AG04450 (cell line): ENCODE data around the gene SGSH. TPM values are rescaled to one million over a fixed set of nuclear protein-coding genes. Genes with fewer than 3 reads are reported as not detected.

ENCODE experiments used
- CTCF ChIA-PET: fragments of 300-600, 350-600 bp; formaldehyde crosslinking; extraction: SDS; loops from one replicate; lab custom pipeline; 2022; ENCODE audit warnings: antibody characterized with exemption, inconsistent platforms; lab: Charles Lee
- POLR2A ChIA-PET: fragments of 350-600 bp; formaldehyde crosslinking; extraction: SDS; loops from one replicate; lab custom pipeline; 2021; ENCODE audit warnings: antibody characterized with exemption, inconsistent platforms; lab: Yijun Ruan, JAX
- DNase-seq: peaks from one replicate; pipeline ENCODE4 v3.0.0-alpha.2; 2011; ENCODE audit warnings: low read depth, low spot score
- H3K27ac ChIP-seq: one replicate; pipeline ENCODE4 v1.5.1; 2012; ENCODE audit warnings: low read depth, low read length, control low read depth
- H3K27me3 ChIP-seq: one replicate; pipeline ENCODE4 v1.6.0; 2012; ENCODE audit warnings: low read length; ENCODE audit not compliant: control insufficient read depth, insufficient read depth
- H3K4me3 ChIP-seq: 2 replicates; pipeline ENCODE4 v1.5.1; 2011; ENCODE audit warnings: mild to moderate bottlenecking, low read depth, low read length, control low read depth
- H3K9me3 ChIP-seq: 2 replicates; pipeline ENCODE4 v1.5.1; 2012; ENCODE audit warnings: low read length; ENCODE audit not compliant: control insufficient read depth, insufficient read depth
- CTCF ChIP-seq: IDR thresholded peaks from 2 replicates; pipeline ENCODE4 v1.5.1; 2011; ENCODE audit warnings: low read depth, low read length, control low read depth, inconsistent platforms
- polyA plus RNA-seq: library from polyadenylated mRNA; depleted of rRNA; stranded (reverse); fragments of >200 nt; gene quantifications from 2 replicates; pipeline ENCODE4 v1.2.3, GENCODE V29; 2011

The SGSH gene
- polyA plus RNA-seq, 1 experiment, result 39.9 TPM

GRCh38 chr17:80265205-80266068 is 45.3 kb upstream of the SGSH start:
- Histone ChIP-seq H3K9me3 (no peaks in the 10 kb centered on the region; the same call in 1 of the 2 replicates), H3K27me3 (no peaks in the 10 kb centered on the region), H3K27ac (no peak overlapping the region), H3K4me3 (no peak overlapping the region)
- TF ChIP-seq CTCF, result no peak
- CTCF ChIA-PET, result interaction anchor here (0.6 kb wide), 1 partner anchor 43 kb away, joined by 3 read pairs; no protein-coding TSS in a partner anchor
- DNase-seq, result no peak
- POLR2A ChIA-PET, result interaction anchor here (0.7 kb wide), 1 partner anchor 119 kb away, joined by 4 read pairs; no protein-coding TSS in a partner anchor

GRCh38 chr17:80264205-80265075 is 44.3 kb upstream of the SGSH start:
- no peak overlapping the region for H3K27ac ChIP-seq
- no peaks in the 10 kb centered on the region; the same call in 1 of the 2 replicates for H3K9me3 ChIP-seq
- H3K4me3 ChIP-seq, result no peak overlapping the region; the same call in 1 of the 2 replicates
- CTCF ChIA-PET, result interaction anchor here (0.6 to 1.3 kb wide), 2 partner anchors 42 to 163 kb away, joined by 3 to 4 read pairs; partner anchors contain the start of gene GAA
- POLR2A ChIA-PET, result interaction anchor here (1.1 kb wide), 1 partner anchor 119 kb away, joined by 3 read pairs; no protein-coding TSS in a partner anchor
- no peaks in the 10 kb centered on the region for H3K27me3 ChIP-seq
- no peak for DNase-seq
- no peak for TF ChIP-seq CTCF

- Histone ChIP-seq H3K27me3 (no peaks in the 10 kb centered on the region), H3K9me3 (no peaks in the 10 kb centered on the region; the same call in 1 of the 2 replicates), H3K27ac (peak overlapping the region; percentile 47), H3K4me3 (peak overlapping the region; percentile 46)
- ChIA-PET CTCF (interaction anchor here (1.0 to 1.3 kb wide), 2 partner anchors 45 to 162 kb away, joined by 4 read pairs; partner anchors contain the start of gene GAA), POLR2A (interaction anchor here (0.6 to 1.1 kb wide), 3 partner anchors 22 to 1330 kb away, joined by 3 to 7 read pairs (median 3); no protein-coding TSS in a partner anchor)
- peak; percentile 78 for DNase-seq
- peak; percentile 29 for TF ChIP-seq CTCF
Observed at GRCh38 chr17:80263253-80264204, 43.4 kb upstream of the SGSH start.

- no peaks in the 10 kb centered on the region for H3K27me3 ChIP-seq
- H3K9me3 ChIP-seq, result no peaks in the 10 kb centered on the region; the same call in 1 of the 2 replicates
- peak overlapping the region; percentile 31 for H3K27ac ChIP-seq
- POLR2A ChIA-PET, result interaction anchor here (0.6 kb wide), 1 partner anchor 169 kb away, joined by 8 read pairs; no protein-coding TSS in a partner anchor
- DNase-seq, result no peak
- TF ChIP-seq CTCF, result no peak
- CTCF ChIA-PET, result interaction anchor here (1.0 kb wide), 1 partner anchor 44 kb away, joined by 4 read pairs; no protein-coding TSS in a partner anchor
- H3K4me3 ChIP-seq, result peak overlapping the region; percentile 41
Observed at GRCh38 chr17:80262775-80263244, 42.7 kb upstream of the SGSH start.
